GM21423 (cell line): ENCODE measurements around the gene INSYN2A.

Source experiments
- ATAC-seq: cut with Tn5 transposase; IDR thresholded peaks from one replicate; pipeline ENCODE4 v1.9.1; 2021; ENCODE audit warnings: mild to moderate bottlenecking, moderate library complexity; ENCODE audit not compliant: unreplicated experiment

The INSYN2A gene, protein sequence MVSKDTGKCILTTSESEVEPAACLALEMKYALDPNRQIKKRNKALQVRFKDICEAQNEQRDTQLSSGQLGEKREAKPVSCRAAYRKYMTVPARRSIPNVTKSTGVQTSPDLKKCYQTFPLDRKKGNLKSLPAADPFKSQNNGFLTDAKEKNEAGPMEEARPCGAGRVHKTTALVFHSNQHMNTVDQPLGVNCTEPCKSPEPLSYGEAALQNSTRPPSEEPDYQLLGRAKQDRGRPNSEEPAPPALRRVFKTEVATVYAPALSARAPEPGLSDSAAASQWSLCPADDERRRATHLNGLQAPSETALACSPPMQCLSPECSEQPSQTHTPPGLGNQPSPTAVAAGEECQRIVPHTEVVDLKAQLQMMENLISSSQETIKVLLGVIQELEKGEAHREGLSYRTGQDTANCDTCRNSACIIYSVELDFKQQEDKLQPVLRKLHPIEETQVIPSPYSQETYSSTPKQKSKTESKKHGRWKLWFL

DNA sequence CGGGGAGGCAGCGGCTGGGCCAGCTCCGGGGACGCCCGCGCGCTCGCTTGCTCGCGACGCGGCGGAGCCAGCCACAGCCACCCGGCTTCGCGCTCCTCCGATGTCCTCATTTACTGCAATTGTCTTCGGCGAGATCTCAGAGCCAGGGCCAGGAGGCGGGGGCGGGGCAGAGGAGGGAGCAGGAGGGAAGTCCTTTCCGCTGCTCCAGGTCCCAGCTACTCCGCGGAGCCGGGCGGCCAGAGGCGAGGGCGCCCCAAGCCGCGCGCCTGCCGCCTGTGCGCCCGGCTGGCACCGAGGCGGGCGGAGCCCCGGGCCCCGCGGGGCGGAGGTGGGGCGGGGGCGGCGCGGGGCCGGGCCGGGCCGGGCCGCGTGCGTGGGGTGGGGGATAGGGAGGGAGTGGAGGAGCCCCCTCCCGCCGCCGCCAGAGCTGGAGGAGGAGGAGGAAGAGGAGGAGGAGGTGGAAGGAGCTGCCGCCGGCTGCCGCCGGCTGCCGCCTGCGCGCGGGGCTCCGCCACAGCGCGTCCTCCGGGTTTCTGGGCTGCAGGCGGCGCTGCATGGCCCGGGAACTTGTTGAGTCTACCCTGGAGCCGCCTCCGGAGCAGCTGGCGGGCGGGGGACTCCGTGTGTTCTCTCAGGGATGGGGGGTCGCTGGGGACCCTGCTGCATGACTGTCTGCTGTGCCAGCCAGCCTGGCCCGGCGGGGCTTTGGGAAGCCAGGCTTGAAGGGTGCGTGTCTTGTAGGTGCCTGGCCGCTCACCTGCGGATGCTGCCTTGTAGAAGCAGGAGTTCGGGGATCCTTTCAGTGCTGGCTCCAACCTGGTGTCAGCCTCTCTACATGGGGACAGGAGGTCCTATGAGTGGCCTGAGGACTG lies at the start of gene INSYN2A:
INSYN2A (minus strand) TSS at position 310 of the 872 bp plus-strand sequence. CDS start 20,196 bp downstream, outside the sequence.
- no peak for ATAC-seq

DNA sequence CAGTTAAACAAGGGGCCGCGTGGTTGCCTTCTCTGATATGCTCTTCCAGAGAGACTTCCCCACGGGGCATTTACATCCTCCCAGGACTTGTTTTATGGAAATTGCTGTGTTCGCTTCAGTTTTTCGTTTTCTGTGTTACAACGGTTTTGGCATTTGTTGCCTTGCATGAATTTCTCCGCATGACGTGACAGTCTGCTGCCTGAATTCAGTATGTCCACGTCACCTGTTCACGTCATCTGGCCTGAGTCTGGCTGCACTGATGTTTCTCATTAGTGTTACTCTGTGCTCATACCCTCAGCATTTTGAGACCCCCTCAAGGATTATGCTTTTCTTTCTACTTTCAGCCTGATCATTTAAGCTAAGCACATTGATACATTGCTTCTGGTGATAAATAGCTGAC lies 49.1 kb upstream of the INSYN2A start:
- no peak for ATAC-seq

DNA sequence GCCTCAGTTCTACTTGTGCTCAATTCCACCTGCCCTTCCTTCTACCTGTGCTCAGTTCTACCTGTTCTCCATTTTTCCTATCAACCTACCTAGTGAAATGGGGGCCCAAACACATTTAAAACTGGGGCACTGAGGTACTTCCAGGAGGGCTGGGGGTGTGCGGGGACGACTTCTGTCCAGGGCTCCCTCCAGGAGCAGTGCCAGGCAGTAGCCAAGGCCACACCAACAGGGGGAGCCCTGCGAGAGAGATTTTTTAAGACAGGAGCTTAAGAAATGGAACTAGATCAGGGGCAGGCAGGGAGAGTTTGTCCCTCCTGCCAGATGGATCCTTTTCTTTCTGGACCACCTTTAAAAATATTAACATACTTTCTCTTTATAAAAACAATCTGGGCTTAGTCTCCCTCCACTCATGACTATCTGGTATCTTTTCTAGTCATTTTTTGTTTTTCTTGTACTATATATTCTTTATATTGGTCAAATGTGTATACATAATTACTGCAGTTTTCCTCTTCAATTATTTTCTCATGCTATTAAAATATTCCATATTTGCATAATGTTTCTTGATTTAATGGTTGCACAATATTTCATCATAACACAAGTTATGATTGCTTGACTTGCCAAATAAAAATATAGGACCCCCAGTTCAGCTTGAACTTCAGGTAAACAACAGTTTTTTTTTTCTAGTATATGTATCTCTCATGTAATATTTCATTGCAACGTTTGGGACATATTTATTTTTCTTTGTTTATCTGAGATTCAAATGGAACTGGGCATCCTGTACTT lies 47.3 kb upstream of the INSYN2A start:
- ATAC-seq: no peak

GRCh38 chr10:127242914-127243313 lies 46.5 kb upstream of the INSYN2A start:
- no peak for ATAC-seq

DNA sequence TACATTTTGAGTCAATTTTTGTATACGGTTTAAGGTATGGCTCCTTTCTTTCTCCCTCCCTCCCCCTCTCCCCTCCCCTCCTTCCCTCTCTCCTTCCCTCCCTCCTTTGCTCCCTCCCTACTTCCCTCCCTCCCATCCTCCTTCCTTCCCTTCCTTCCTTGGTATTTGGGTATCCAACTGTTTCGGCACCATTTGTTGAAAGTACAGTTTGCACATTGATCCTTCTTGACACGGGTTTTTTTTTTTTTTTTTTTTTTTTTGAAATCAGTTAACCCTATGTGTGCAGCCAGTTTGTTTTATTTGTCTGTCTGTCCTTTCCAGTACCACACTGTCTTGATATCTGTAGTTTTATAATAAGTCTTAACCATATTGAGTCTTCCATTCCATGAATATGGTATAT lies 39.9 kb upstream of the INSYN2A start:
- no peak for ATAC-seq

DNA sequence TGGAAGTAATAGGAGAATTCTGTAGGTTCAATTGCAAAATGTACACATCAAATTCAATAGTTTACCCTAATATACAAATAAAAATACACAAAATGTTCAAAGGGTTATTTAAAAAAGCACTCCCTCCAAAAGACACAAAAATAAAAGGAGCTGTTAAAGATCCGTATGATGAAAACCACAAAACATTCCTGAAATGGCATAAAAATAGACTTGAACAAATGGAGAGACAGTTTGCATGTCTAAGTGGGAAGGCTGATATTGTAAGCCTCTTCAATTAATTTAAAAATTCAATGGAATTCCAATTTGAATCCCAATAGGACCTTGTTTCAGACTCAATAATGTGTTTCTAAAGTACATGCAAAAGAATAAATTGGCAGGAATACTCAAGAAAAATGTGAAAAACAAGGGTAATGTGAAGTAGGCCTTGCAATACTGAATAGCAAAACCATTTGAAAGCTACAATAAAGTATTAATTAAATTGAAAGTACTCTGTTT lies 38.0 kb upstream of the INSYN2A start:
- no peak for ATAC-seq

GRCh38 chr10:127228195-127228787 lies 31.9 kb upstream of the INSYN2A start:
- ATAC-seq: no peak

DNA sequence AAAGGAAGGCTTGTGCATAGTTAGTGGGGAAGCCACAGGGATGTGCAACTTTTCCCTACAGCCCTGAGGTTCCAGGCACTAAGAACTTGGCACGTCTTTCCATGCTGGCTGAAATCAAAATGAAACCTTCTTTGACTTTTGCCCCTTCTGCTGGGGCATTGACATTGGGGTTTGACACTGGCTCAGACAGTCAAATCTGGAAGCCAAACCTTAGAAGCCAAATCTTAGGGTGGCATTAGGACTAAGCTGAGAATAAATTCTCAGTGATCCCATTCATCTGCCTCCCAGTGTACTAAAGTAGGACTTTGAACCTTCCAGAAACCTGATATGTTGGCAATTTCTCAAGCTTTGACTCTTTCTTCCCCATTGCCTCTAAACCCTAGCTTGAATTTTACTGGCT lies 31.3 kb upstream of the INSYN2A start:
- no peak for ATAC-seq

GRCh38 chr10:127227027-127227426 lies 30.6 kb upstream of the INSYN2A start:
- no peak for ATAC-seq

- ATAC-seq: no peak
Measured at GRCh38 chr10:127221281-127221680, 24.9 kb upstream of the INSYN2A start.

DNA sequence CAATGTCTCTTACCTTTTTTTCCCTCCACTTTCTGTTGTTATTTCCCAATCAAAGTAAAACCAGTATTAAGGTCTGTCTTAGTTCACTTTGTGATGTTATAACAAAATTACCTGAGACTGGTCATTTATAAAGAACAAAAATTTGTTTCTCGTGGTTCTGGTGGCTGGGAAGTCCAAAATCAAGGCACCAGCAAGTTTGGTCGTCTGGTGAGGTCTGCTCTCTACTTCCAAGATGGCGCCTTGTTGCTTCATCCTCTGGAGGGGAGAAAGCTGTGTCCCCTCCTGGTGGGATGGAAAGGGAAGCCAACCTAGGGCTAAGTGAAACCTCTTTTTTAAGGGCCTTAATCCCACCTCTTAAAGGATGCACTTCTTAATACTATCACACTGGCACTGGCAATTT lies 22.3 kb upstream of the INSYN2A start:
- no peak for ATAC-seq

GRCh38 chr10:127216786-127217185 lies 20.4 kb upstream of the INSYN2A start:
- no peak for ATAC-seq

DNA sequence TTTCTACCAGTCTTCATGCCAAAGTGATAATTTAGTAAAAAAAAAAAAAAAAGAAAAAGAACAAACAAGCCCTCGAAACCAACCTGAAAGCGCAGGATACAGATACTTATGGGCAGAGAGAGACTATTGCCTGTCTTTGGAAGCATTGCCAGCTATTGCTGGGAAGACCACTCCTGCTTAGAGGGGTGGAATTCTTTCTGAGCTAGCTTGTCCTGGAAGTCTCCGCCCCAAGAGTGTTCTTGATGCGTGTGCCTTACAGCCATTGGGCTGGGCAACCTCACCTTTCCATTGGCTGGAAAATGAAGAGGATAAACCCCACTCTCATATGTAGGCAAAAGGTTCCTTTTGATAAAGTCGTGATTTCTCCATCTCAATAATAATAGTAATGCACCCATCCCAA lies 19.9 kb upstream of the INSYN2A start:
- no peak for ATAC-seq

DNA sequence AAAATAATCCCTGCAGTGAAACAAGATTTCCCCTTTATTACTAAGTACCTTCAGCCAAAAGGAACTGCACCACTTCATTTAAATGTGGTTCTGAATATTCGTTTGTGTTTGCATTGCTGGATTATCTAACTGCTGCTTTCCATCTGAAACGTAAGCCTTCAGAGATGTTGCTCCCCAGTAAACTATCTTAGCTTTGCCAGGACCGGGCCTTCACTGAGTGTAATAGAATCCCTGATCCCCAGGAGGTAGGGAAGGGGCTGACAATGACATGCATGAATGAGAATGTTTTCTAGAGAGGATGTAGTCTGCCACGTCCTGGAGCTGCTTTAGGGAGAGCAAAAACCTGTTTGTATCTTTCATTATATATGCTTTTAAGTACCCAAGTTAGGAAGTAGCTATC lies 19.5 kb upstream of the INSYN2A start:
- ATAC-seq: no peak

DNA sequence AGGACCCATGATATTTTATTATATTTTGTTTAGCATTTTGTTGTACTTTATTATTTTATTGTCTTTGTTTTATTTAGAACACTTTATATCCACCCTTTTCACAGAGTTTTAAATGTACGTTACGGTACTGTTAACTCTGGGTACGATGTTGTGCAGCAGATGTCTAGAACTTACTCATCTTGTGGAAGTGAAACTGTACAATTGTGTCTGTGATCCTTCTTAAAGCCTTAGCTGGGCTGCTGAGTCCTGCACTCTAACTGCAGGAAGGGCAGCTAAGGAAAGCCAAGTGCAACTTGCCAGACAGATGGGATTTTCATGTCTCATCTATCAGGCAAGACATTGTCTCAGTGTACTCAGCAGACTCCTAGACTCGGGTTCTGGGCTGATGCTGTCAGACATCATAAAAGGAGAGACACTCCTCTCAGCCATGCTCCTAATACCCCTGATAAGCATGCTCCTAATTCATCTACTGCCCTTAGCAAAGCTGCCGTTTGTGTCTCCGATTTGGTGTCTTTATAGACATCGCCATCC lies 14.6 kb upstream of the INSYN2A start:
- no peak for ATAC-seq

GRCh38 chr10:127207081-127207480 lies 10.7 kb upstream of the INSYN2A start:
- ATAC-seq: no peak

GRCh38 chr10:127203067-127203466 lies 6.7 kb upstream of the INSYN2A start:
- no peak for ATAC-seq

DNA sequence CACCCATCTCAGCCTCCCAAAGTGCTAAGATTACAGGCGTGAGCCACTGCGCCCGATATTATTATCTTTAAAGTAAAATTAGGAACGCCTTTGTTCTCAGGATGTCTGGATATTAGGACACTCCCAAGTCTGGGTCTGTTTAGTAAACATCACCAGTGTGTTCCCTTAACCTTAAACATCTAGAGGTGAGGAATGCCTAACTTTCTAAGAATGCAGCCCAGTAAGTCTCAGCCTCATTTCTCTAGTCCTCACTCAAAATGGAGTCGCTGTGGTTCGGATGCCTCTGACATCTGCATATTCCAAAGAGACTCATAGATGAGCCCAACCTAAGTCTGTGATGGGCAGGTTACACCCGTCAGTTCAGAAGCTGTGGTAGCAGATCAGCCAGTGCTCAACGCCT lies 4.3 kb upstream of the INSYN2A start:
- no peak for ATAC-seq

DNA sequence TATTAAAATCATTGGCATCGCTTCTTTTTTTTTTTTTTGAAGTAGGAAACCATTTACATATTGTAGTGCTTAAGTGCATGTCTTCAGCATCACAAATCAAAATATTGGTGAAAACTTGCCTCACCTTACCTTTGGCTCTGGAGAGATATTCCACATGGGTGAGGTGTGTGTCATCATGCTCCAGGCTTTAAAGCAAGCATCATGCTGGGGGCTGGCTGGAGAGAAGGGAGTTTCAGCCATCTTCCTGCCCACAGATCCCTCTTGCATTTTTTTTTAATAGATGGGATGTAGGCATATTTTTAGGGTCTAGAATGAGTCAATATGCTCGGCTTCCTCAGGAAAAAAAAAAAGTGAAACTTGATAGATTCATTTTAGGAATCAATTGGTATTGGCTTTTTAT lies 2.3 kb upstream of the INSYN2A start:
- ATAC-seq: no peak

DNA sequence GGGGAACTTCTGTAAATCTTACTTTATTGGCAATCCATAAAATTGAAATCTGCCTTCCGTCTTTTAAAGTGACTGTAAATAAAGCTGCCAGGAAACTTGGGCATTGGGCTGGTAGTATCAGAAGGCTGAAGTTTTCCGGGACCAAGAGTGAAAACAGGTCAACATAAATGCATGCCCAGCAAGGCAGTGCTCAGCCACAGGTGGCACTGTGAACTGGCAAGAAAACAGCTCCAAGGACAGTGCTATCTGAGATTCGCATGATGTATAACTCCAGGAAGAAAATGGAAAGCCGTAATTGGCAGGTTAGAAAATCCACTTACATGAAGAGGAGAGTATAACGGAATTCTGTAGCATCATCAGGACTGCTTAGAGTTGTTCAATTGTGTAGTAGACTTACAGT lies 1.9 kb upstream of the INSYN2A start:
- no peak for ATAC-seq

DNA sequence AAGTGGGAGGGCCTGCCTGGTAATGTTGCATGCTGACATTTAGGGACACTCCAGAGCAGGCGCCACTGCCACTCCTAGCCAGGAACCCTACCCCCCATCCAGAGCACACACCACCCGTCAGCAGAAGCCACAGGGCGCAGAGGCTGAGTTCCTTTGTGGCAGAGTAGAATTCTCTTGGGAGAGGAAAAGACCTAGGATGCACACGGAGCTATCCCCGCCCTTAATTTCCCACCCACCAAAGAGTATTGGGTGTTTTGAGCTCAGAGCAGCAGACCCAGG lies 702 bp upstream of the INSYN2A start:
- no peak for ATAC-seq
